ENCODE results near the gene METTL24. TPM values are rescaled to one million over a fixed set of nuclear protein-coding genes. Genes with fewer than 3 reads are reported as not detected.

The METTL24 gene
- total and polyA plus RNA-seq, 4 donors: 0.14 to 2.0 (median 0.91) TPM

DNA sequence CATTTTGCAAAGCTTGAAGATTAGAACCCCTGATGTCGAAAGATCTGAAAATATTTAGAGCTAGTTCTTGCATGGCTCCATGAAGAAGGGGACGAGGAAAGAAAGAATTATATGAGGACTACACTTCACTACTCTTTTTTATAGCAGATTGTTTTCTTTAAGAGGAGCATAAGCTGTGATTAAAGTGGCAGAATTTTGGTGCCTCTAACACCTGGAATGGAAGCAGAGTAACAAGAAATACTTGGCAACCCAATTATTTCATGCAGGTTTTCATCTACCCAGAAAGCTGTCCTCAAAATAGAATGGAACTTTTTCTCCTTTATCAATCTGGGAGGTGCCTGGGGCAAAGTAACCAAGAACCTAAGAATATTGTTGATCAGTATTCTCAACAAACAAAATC, 4.0 kb downstream of the METTL24 start:
- Histone ChIP-seq H3K9ac (ENCODE audit: low read depth in 1 of 2, low read length in 2 of 2) (no peak overlapping the region), H3K9me3 (ENCODE audit: control insufficient read depth in 4 of 4, low read length in 3 of 4) (no peaks in the 10 kb centered on the region), H3K27me3 (ENCODE audit: control insufficient read depth in 4 of 4, insufficient read depth in 4 of 4, low read length in 3 of 4) (no peaks in the 10 kb centered on the region), H3K36me3 (ENCODE audit: control insufficient read depth in 4 of 4, insufficient read depth in 3 of 4, low read depth in 1 of 4, low read length in 3 of 4) (no peaks in the 10 kb centered on the region), H3K4me1 (ENCODE audit: control insufficient read depth in 4 of 4, insufficient read depth in 4 of 4, low read length in 3 of 4) (peaks cover 0 to 12% (median 4%) of the 10 kb centered on the region in 4 donors), H3K27ac (ENCODE audit: low read depth in 1 of 2, low read length in 2 of 2) (no peak overlapping the region), H3K4me3 (ENCODE audit: low read depth in 1 of 3, low read length in 3 of 3) (no peak overlapping the region)
- 86% methylated on average over 2 of the region's 2 CpGs for WGBS
- no peak for DNase-seq (ENCODE audit: low spot score)
- no peak for TF ChIP-seq YY1 (IDR thresholded peaks at IDR 0.05)
- TF ChIP-seq EGR1 (IDR thresholded peaks at IDR 0.05; ENCODE audit: low read depth in 2 of 2): no peak
- no peak for TF ChIP-seq SP1 (IDR thresholded peaks at IDR 0.05)
- no peak for TF ChIP-seq JUND (IDR thresholded peaks at IDR 0.05)
- TF ChIP-seq FOXA1 (IDR thresholded peaks at IDR 0.05): no peak
- TF ChIP-seq, protein P1, sequence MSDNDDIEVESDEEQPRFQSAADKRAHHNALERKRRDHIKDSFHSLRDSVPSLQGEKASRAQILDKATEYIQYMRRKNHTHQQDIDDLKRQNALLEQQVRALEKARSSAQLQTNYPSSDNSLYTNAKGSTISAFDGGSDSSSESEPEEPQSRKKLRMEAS (IDR thresholded peaks at IDR 0.05): no peak
- TF ChIP-seq GABPA (IDR thresholded peaks at IDR 0.05 in 1 of 2, conservative IDR thresholded peaks at IDR 0.05 in 1 of 2): no peak
- no peak for TF ChIP-seq HNF4G (IDR thresholded peaks at IDR 0.05)
- no peak for TF ChIP-seq TAF1 (conservative IDR thresholded peaks at IDR 0.05)
- TF ChIP-seq RXRA (IDR thresholded peaks at IDR 0.05): no peak
- TF ChIP-seq NR2F2 (IDR thresholded peaks at IDR 0.05): no peak
- TF ChIP-seq, protein P2, sequence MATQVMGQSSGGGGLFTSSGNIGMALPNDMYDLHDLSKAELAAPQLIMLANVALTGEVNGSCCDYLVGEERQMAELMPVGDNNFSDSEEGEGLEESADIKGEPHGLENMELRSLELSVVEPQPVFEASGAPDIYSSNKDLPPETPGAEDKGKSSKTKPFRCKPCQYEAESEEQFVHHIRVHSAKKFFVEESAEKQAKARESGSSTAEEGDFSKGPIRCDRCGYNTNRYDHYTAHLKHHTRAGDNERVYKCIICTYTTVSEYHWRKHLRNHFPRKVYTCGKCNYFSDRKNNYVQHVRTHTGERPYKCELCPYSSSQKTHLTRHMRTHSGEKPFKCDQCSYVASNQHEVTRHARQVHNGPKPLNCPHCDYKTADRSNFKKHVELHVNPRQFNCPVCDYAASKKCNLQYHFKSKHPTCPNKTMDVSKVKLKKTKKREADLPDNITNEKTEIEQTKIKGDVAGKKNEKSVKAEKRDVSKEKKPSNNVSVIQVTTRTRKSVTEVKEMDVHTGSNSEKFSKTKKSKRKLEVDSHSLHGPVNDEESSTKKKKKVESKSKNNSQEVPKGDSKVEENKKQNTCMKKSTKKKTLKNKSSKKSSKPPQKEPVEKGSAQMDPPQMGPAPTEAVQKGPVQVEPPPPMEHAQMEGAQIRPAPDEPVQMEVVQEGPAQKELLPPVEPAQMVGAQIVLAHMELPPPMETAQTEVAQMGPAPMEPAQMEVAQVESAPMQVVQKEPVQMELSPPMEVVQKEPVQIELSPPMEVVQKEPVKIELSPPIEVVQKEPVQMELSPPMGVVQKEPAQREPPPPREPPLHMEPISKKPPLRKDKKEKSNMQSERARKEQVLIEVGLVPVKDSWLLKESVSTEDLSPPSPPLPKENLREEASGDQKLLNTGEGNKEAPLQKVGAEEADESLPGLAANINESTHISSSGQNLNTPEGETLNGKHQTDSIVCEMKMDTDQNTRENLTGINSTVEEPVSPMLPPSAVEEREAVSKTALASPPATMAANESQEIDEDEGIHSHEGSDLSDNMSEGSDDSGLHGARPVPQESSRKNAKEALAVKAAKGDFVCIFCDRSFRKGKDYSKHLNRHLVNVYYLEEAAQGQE (IDR thresholded peaks at IDR 0.05): no peak
- TF ChIP-seq, protein P3, sequence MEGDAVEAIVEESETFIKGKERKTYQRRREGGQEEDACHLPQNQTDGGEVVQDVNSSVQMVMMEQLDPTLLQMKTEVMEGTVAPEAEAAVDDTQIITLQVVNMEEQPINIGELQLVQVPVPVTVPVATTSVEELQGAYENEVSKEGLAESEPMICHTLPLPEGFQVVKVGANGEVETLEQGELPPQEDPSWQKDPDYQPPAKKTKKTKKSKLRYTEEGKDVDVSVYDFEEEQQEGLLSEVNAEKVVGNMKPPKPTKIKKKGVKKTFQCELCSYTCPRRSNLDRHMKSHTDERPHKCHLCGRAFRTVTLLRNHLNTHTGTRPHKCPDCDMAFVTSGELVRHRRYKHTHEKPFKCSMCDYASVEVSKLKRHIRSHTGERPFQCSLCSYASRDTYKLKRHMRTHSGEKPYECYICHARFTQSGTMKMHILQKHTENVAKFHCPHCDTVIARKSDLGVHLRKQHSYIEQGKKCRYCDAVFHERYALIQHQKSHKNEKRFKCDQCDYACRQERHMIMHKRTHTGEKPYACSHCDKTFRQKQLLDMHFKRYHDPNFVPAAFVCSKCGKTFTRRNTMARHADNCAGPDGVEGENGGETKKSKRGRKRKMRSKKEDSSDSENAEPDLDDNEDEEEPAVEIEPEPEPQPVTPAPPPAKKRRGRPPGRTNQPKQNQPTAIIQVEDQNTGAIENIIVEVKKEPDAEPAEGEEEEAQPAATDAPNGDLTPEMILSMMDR (IDR thresholded peaks at IDR 0.05; ENCODE audit: low read depth, low read length, missing input control): no peak
- TF ChIP-seq HNF4A (conservative IDR thresholded peaks at IDR 0.05): no peak
- no peak for TF ChIP-seq RAD21 (IDR thresholded peaks at IDR 0.05)
- TF ChIP-seq, protein P4, sequence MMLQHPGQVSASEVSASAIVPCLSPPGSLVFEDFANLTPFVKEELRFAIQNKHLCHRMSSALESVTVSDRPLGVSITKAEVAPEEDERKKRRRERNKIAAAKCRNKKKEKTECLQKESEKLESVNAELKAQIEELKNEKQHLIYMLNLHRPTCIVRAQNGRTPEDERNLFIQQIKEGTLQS (IDR thresholded peaks at IDR 0.05): no peak
- no peak for TF ChIP-seq FOXA2 (IDR thresholded peaks at IDR 0.05)
- TF ChIP-seq, protein P5, sequence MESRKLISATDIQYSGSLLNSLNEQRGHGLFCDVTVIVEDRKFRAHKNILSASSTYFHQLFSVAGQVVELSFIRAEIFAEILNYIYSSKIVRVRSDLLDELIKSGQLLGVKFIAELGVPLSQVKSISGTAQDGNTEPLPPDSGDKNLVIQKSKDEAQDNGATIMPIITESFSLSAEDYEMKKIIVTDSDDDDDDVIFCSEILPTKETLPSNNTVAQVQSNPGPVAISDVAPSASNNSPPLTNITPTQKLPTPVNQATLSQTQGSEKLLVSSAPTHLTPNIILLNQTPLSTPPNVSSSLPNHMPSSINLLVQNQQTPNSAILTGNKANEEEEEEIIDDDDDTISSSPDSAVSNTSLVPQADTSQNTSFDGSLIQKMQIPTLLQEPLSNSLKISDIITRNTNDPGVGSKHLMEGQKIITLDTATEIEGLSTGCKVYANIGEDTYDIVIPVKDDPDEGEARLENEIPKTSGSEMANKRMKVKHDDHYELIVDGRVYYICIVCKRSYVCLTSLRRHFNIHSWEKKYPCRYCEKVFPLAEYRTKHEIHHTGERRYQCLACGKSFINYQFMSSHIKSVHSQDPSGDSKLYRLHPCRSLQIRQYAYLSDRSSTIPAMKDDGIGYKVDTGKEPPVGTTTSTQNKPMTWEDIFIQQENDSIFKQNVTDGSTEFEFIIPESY (IDR thresholded peaks at IDR 0.05): no peak
